ENCODE results near the gene FOXP3. TPM values are rescaled to one million over a fixed set of nuclear protein-coding genes. Genes with fewer than 3 reads are reported as not detected.

FOXP3 gene
- total RNA-seq, 1 experiment from 2014 or later, result 0.26 TPM

DNA sequence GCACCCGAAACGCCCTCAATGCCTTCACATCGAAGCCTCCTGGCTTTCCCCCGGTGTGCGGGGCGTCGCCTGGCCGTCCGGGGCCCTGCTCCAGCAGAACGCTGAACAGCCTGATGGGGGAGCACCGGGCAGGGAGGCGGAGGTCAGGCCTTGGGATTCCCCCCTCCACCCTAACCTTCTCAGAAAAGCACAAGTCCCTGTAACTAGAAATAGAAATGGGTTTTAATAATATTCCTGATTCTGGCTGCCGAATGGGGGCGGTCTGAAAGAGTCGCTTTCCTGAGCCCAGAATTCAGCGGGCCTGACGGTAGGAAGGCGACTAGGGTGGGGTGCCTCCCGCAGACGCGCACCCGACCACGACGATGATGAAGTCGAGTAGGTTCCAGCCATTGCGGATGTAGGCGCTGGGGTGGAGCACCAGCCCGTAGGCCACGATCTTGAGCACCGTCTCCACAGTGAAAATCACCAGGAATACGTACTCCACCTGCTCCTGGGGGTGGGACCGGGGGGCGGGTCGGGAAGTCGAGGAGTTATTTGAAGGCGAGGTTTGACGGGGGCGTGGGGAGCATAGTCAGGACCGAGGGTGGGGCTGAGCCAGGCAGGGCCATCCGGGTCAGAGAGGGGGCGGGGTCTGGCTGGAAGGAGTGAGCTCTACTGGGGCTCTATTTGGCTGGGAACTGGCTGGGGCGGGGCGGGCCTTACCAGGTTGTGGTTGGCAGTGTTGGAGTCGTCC lies 33.8 kb downstream of the FOXP3 start:
- no peak overlapping the region for H3K4me3 ChIP-seq (ENCODE audit: low read depth in 2 of 2, low read length in 2 of 2)

DNA sequence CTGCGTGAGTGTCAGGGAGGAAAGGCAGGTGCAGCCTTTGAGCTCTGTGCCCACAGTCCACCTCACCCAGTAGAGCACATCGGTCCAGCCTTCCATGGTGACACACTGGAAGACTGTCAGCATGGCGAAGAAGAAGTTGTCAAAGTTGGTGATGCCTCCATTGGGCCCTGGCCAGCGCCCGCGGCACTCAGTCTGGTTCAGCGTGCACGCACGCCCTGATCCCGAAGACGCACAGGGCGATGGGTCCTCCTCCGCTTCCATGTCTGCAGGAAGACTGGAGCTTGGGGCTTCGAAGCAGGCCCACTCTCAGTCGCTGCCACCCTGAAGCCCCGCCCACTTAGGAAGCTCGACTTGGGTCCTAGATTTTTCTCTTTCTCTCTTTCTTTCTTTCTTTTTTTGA lies 36.3 kb downstream of the FOXP3 start:
- DNase-seq (ENCODE audit: low read depth, low spot score) (no peak), ATAC-seq (no peak)
- POLR2A ChIA-PET, result no interaction called here
- CTCF ChIA-PET, result no interaction called here
- TF ChIP-seq TCF7L2 (IDR thresholded peaks at IDR 0.05; ENCODE audit: low read depth, low read length), result no peak
- no peak for TF ChIP-seq SIN3A (IDR thresholded peaks at IDR 0.05; ENCODE audit: borderline replicate concordance, insufficient read depth, low read depth, low read length)
- TF ChIP-seq, protein P1, sequence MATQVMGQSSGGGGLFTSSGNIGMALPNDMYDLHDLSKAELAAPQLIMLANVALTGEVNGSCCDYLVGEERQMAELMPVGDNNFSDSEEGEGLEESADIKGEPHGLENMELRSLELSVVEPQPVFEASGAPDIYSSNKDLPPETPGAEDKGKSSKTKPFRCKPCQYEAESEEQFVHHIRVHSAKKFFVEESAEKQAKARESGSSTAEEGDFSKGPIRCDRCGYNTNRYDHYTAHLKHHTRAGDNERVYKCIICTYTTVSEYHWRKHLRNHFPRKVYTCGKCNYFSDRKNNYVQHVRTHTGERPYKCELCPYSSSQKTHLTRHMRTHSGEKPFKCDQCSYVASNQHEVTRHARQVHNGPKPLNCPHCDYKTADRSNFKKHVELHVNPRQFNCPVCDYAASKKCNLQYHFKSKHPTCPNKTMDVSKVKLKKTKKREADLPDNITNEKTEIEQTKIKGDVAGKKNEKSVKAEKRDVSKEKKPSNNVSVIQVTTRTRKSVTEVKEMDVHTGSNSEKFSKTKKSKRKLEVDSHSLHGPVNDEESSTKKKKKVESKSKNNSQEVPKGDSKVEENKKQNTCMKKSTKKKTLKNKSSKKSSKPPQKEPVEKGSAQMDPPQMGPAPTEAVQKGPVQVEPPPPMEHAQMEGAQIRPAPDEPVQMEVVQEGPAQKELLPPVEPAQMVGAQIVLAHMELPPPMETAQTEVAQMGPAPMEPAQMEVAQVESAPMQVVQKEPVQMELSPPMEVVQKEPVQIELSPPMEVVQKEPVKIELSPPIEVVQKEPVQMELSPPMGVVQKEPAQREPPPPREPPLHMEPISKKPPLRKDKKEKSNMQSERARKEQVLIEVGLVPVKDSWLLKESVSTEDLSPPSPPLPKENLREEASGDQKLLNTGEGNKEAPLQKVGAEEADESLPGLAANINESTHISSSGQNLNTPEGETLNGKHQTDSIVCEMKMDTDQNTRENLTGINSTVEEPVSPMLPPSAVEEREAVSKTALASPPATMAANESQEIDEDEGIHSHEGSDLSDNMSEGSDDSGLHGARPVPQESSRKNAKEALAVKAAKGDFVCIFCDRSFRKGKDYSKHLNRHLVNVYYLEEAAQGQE (IDR thresholded peaks at IDR 0.05; ENCODE audit: insufficient read depth in 1 of 2, low read depth in 2 of 2, low read length in 1 of 2), result no peak
- no peak for TF ChIP-seq POLR2AphosphoS5 (IDR thresholded peaks at IDR 0.05; ENCODE audit: low read depth, low read length)
- TF ChIP-seq, protein P2, sequence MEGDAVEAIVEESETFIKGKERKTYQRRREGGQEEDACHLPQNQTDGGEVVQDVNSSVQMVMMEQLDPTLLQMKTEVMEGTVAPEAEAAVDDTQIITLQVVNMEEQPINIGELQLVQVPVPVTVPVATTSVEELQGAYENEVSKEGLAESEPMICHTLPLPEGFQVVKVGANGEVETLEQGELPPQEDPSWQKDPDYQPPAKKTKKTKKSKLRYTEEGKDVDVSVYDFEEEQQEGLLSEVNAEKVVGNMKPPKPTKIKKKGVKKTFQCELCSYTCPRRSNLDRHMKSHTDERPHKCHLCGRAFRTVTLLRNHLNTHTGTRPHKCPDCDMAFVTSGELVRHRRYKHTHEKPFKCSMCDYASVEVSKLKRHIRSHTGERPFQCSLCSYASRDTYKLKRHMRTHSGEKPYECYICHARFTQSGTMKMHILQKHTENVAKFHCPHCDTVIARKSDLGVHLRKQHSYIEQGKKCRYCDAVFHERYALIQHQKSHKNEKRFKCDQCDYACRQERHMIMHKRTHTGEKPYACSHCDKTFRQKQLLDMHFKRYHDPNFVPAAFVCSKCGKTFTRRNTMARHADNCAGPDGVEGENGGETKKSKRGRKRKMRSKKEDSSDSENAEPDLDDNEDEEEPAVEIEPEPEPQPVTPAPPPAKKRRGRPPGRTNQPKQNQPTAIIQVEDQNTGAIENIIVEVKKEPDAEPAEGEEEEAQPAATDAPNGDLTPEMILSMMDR (IDR thresholded peaks at IDR 0.05), result no peak
- Histone ChIP-seq H3K36me3 (ENCODE audit: control insufficient read depth, insufficient read depth, low read length) (no peaks in the 10 kb centered on the region), H3K4me1 (ENCODE audit: control insufficient read depth, insufficient read depth, low read length) (no peaks in the 10 kb centered on the region), H3K4me3 (ENCODE audit: low read depth in 2 of 2, low read length in 2 of 2) (no peak overlapping the region), H3K27me3 (ENCODE audit: control insufficient read depth, insufficient read depth, low read length) (no peaks in the 10 kb centered on the region), H3K9me3 (ENCODE audit: control insufficient read depth, insufficient read depth, low read depth, low read length) (no peaks in the 10 kb centered on the region), H3K27ac (ENCODE audit: low read length) (no peak overlapping the region)
- intact Hi-C loops (cut with micrococcal nuclease; ENCODE audit: unreplicated experiment), result no loop called here
- no TSS peak for BruUV-seq (replicated peaks)
- in situ Hi-C loops (cut with HindIII; ENCODE audit: low pct_unique_long_range_greater_than_20kb, low sequenced_read_pairs), result no loop called here

More for the DNA sequence above, 33.8 kb downstream of the FOXP3 start:
- ATAC-seq, result no peak
- in situ Hi-C loops (cut with HindIII; ENCODE audit: low pct_unique_long_range_greater_than_20kb, low sequenced_read_pairs) (no loop called here), intact Hi-C loops (cut with micrococcal nuclease; ENCODE audit: unreplicated experiment) (no loop called here)
- no peaks in the 10 kb centered on the region for H3K27me3 ChIP-seq (ENCODE audit: control insufficient read depth, insufficient read depth, low read length)
- POLR2A ChIA-PET, result no interaction called here
- no peak for DNase-seq (ENCODE audit: low read depth, low spot score)
- H3K36me3 ChIP-seq (ENCODE audit: control insufficient read depth, insufficient read depth, low read length), result no peaks in the 10 kb centered on the region
- TF ChIP-seq, protein P2 (IDR thresholded peaks at IDR 0.05), result no peak
- no peak for TF ChIP-seq TCF7L2 (IDR thresholded peaks at IDR 0.05; ENCODE audit: low read depth, low read length)
- TF ChIP-seq SIN3A (IDR thresholded peaks at IDR 0.05; ENCODE audit: borderline replicate concordance, insufficient read depth, low read depth, low read length), result no peak
- no peak for TF ChIP-seq POLR2AphosphoS5 (IDR thresholded peaks at IDR 0.05; ENCODE audit: low read depth, low read length)
- TF ChIP-seq, protein P1 (IDR thresholded peaks at IDR 0.05; ENCODE audit: insufficient read depth in 1 of 2, low read depth in 2 of 2, low read length in 1 of 2), result no peak
- CTCF ChIA-PET, result no interaction called here
- H3K27ac ChIP-seq (ENCODE audit: low read length), result no peak overlapping the region
- no peaks in the 10 kb centered on the region for H3K9me3 ChIP-seq (ENCODE audit: control insufficient read depth, insufficient read depth, low read depth, low read length)
- no TSS peak for BruUV-seq (replicated peaks)
- no peaks in the 10 kb centered on the region for H3K4me1 ChIP-seq (ENCODE audit: control insufficient read depth, insufficient read depth, low read length)
